SKM-1 (cell line): ENCODE data around the gene ZNF329.

ENCODE experiments used
- DNase-seq: peaks from one replicate; lab custom pipeline; 2025; ENCODE audit not compliant: unreplicated experiment; lab: John Stamatoyannopoulos, UW

Gene ZNF329

DNA sequence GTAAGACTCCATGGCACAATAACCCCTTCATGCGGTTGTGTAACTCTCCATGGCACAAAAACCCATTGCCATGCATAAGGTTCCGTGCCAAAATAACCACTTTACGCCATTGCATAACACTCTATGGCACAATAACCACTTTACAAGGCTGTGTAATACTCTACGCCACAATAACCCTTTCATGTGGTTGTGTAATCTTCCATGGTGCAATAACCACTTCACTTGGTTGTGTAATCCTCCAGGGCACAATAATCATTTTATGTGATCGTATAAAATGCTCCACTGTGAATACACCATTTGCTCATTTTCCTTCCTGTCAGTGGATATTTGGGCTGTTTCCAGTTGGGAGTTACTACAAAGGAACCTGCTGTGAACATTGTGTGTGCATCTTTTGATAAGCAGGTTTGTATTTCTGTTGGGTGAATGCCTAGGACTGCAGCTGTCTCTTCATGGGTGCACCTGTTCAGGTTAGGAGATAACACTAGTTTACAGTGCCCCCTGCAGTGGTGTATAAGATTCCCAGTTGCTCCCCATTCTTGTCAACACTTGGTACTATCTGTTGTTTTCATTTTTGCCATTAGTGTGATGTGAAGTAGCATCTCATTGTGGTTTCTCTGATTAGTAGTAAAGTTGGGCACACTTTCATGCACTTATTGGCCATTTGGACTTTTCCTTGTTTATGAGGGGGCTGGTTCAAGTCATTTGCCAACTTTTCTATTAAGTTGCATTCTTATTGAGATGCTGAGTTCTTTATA lies 31.4 kb downstream of the ZNF329 start:
- no peak for DNase-seq

DNA sequence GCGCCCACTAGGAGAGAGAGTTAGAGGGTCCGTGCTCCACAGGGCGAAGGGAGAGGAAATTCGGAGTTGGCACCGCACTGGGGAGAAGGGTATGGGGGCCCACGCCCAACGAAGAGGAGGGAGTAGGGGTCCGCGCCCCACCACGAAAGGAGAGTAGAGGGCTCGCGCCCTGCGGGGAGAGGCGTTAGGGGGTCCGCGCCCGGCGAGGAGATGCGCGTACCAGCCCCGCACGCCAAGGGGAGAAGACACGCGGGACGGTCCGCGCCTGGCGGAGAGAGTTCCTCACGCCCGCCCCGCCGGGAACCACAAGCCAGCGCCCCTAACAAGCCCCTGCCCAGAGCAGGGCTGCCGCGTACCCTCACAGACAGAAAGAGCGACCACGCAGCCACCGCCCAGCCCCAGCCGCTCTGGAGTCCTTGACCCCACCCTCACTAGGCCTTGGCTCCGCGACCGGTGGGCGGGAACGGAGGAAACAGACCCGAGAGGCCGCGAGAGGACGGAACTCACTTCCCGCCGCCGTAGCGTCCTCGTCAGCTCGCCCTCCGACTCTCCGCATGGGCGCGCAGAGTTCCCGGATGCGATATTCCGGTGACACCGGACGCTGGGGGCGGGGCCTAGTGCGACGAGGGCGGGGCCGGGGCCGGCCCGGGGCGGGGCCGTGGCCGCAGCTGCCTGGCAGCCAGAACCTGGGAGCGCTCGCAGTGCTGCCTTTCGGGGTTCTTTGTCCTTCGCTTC lies 32.6 kb downstream of the ZNF329 start:
- no peak for DNase-seq

DNA sequence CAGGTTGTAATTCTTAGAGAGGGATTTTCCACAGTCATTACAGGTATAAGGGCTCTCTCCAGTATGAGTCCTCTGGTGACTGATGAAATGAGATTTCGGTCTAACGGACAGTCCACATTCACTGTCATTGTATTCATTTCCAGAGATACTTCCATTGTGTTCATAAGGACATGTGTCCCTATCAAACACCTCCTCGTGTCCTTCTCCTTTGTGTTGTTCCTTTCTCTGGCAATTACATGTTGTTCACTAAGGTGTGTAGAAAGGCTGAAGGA lies 42.1 kb downstream of the ZNF329 start:
- no peak for DNase-seq

DNA sequence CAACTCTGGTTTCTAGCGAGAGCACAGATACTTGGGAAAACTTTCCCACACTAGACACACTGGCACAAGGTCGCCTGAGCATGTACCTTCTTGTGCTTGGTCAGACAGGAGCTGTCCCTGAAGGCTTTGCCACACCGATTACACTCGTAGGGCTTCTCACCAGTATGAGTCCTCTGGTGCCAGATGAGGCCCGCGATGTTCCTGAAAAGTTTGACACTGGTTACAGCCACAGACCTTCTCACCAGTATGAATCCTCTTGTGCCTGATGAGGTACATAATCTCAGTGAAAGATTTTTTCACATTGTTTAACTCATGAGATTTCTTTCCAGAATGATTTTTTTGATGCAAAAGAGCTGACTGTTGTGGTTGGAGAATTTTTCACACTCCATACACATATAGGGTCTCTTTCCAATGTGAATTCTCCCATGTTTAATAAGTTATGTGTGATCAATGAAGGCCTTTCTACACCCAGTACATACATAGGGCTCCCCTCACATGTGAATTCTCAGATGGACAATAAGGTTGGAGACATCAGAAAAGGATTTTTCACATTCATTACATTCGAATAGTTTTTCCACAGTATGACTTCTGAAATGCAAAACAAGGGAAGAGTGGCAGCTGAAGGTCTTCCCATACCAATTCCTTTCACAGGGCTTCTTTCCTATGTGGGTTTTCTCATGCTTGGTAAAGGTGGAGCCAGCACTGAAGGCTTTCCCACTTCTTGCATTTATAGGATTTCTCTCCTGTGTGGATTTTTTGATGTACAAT lies 42.6 kb downstream of the ZNF329 start:
- DNase-seq, result no peak

DNA sequence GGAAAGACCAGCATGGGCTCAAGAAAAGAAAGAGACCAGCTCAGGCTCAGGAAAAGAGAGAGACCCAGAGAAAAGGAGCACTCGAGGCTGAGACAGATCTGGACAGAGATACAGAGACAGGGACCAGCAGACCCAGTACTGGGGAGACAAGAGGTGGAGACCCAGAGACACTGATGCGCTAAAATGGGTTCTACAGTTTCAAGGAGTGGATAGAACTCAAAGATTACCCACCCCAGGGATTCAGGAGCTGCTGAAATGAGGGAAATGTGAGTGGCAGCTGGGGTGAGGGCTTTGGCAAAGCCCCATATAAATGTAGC lies 51.9 kb downstream of the ZNF329 start:
- no peak for DNase-seq

DNA sequence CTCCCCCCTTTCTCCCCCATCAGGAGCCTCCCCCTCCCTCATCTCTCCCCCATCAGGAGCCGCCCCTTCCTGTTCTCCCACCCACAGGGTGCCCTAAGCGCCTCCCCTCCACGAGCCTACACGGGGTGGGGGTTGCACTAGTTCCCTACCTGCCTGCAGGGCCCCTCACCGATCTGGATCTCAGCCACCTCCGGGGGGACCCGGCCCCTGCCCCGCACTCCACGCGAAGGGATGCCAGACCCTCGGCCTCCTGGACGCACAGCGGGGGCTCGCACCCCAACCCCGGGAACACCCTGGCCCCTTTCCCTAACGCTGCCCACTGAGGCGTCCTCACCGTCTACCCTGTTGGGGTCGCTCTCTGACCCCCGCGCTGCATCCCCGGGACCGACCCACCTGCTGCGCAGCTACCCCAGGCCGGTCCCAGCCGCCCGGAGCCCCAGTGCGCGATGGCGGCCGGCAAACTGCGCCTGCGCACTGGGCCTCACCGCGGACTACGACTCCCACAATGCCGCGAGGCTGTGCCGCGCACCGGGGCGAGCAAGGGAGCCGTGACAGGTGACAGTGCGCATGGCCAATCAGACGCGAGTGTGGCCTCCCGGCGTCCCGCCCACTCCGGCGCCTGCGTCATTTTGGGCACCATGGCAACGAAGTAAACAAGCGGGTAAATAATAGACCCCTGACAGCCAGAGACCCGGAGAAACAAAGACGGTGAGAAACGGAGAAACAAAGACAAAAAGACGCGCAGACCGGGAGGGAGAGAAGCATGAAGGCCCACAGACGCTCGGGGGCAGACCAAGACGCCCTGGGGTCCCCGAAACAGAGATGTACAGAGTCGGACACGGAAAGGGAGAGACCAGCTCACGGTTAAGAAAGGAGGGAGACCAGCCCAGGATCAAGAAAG lies 52.6 kb downstream of the ZNF329 start, which contains the start of gene ZSCAN18:
ZSCAN18 (minus strand) TSS at position 451 of the 901 bp plus-strand sequence. CDS start 7,964 bp downstream, outside the sequence.
- DNase-seq, result no peak

DNA sequence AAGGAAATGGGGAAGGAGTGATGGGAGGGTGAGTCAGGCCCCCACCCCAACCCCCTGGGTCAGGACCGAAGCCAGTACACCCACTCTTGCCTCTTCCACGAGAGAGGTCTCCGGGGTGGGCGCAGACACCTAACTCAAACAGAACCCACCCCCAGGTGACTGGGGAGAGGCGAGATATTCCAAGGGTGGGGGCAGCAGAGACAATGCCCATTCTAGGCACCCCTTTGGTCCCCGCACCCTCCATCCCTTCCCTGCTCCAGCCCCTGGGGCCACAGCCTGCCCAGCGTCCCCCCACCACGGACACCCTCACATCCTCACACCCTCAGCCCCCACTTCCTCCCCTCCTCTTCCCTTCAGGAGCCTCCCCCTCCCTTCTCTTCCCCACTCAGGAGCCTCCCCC lies 53.2 kb downstream of the ZNF329 start:
- DNase-seq, result no peak

DNA sequence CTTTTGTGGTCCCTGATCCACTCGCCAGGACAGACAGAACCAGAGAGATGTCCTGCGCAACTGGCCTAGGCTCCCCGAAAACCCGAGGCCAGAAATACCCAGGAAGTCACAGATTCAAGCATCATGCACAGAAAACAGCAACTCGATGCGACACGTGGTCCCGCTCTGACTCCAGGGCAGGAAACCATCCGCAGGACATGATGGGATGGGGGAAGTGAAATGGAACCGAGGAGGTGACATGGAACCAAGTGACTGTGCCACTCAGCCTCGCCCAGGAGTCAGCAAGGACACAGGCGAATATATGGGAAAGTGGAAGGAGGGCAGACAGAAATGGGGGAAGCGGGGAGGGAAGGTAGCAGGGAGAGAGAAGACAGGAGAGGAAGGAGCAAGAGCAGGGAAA lies 53.7 kb downstream of the ZNF329 start:
- DNase-seq, result no peak

DNA sequence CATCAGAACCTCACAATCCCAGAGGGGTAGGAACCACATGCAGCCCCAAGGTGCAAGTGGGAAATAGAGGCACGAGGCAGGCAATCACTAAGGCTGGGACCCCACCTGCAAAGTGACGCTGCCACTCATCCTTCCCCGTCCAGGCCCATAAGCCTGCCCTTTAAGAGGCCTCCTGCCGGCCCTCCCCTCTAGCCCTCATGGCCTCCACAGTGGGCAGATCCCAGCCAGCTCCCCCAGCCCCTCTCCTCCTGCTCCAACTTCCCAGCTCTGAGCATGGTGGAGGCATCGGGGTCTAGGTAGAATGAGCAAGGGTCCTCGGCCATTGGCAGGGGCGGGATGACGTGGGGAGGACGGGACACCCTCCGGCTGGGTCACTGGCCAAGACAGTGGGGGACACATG lies 55.3 kb downstream of the ZNF329 start:
- DNase-seq, result no peak

DNA sequence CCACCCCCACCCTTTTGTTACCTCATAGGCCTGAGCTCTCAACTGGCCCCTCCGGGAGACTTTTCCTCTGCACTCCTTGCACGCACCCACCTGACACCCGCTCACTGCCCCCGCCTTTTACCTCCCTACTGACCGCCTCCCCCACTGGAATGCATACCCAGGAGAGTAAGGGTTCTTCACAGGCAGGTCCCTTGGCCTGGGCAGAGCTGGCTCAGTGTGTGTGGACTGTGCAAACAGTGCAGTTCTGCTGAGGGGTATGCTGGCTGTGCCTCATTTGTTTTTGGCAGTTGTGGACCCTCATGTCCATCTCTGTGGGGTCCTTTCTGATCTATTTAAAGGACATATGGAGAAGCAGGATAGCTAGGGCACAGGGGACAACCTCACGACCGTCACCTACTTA lies 57.5 kb downstream of the ZNF329 start:
- DNase-seq, result no peak

DNA sequence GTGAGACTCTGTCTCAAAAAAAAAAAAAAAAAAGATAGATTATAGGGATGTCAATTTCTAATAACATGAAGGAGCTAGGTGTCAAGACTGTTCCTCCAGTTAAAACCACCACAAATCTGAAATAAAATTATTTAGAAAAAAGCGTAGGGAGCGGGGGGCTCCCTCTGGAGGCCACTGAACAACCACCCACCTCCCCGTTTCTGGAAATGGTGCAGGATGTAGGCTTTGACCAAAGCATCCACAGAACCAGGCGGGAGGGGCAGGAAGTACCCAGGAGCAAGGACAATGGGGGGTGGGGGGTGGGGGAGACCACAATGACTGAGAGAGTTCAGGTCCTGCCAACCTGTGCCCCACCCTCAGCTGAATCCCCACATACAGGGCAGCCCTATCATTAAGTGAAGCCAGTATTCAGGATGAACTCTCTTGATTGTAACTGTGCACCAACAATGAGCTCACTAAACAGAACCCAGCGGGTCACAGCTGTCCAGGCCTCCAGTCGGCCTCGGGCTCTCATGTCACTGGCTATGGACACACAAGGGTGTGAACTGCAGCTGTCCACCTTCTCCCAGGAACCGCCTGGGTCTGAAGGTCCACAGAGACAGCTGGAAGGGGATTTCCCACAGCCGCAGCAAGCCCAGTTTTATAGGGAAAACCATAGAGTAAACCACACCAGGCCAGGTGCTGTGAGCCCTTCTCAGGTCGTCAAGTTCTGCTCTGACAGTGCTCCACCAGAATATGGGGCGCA lies 59.2 kb downstream of the ZNF329 start:
- DNase-seq, result no peak

DNA sequence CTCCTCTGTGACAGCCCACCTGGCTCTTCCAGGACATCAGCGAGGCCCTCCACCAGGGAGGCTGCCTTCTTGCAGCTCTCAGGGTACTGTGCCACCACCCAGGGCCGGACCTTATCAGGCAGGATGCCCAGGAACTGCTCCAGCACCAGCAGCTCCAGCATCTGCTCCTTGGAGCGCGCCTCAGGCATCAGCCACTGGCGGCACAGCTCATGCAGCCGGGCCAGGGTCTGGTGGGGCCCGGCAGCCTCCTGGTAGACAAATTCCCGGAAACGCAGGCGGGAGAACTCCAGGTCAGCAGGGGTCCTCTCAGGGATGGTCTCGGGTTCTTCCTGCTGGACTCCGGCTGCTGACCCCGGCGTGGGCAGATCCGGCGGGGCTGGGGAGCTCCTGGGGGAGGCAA lies 60.7 kb downstream of the ZNF329 start:
- no peak for DNase-seq

DNA sequence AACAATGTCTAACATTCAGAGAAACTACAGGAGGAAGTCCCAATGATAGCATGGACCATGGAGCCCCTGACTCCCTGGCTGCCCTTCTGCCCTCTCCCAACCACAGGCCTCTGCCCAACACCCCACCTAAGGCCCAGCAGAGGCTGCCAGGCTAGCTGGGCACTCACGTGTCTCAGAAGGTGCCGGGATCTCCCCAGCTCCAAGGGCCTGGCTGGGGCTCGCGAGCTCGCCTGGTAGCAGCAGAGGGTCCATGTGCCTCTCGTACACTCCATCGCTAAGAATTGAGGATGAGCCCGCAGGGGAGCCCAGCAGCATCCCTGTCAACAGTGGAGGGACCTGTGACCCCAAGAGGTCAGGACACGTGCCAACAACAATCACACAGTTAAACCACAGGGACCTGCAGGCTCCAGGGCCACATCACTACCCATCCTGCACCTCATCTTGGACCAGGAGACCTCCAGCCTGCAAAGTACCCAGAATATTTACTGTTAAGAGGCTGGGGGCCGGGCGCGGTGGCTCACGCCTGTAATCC lies 62.0 kb downstream of the ZNF329 start:
- no peak for DNase-seq

DNA sequence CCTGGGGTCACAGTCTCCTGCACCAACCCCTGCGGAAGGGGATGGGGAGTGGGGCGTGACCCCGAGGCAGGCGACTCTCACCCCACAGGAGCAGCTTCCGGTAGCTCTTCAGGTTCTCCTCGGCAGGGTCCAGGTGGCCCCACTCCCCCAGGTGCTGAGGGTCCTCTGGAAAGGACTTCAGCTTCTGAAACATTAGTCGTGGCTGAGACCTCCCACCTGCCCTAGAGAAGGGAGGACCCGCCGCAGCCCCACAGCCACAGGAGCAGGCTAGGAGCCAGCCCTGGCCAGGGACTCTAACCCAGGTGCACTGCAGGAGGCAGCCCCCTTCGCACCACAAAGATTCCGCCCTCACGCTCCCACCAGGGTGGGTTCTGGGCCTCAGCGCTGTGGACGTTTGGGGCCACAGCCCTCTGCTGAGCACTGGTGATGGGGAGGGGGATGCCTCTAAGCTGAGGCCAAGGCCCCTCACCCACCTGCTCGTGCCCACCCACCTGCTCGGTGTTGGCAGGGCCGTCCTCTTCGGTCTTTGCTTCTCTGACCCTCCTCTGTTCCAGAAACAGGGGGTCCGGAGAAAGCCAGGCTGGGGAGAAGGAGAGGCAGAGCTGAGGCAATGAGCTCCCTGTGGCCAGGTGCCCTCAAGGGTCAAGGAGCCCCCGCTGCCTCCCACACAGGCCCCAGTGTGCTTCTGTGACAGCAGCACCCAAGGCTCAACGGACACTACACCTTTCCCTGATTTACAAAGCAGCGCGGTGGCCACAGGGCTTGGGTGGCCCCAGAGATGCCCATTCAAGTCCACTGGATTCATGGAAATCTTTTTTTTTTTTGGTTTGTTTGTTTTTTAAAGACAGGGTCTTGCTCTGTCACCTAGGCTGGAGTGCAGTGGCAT lies 63.5 kb downstream of the ZNF329 start:
- no peak for DNase-seq

DNA sequence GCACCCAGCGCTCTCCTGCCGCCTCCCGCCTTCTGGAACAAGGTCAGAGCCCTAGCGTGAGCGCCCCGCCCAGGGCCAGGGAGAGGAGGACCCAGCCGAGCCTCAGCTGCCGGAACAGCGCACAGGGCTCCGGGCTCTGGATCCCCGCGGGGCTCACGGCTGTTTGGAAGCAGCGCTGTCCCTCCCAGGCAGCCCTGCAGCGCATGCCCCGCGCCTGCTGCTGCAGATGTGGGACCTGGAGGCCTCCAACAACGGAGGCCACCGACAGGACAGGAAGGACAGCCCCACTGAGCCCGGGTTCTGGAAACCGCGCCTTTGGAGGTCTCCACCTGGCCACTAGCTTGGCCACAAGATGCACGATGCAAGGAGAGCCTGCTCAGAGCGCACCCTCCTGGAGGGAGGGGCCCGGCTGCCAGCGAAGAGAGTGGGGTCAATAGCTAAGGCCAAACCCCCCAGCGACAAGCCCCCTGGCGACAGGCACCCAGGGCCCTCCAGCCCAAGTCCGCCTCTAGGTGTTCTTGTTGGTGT lies 65.2 kb downstream of the ZNF329 start:
- DNase-seq, result no peak

DNA sequence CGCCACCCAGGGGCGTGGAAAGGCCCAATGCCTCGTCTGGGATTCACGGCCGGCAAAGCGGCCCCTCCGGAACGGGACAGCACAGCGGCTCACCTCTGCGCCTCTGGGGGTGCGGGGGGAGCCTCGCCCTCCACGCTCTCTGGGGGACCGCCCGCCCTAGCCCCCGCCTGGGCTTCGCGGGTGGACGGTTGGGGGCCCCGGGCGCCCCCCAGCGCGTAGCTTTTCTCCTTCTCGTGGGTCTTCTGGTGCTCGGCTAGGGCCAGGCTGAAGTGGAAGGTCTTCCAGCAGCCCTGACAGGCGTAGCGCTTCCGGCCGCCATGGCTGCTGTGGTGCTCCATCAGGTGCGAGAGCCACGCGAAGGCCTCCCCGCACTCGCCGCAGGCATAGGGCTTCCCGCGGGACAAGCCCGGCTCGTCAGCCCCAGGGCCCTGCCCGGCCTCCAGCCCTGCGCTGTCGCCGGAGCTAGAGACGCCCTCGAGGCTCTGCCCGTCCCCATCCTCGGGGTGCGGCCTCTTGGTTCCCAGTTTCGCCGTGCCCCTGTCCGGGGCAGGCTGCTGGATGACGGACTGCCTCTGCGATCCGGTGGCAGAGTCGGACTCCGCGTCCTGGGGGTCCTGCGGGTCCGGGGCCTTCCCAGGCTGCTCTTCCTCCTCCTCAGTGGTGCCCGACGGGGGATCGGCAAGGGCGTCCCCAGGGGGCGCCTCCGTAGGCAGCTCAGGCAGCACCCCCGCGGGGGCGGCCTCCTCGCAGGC lies 65.8 kb downstream of the ZNF329 start:
- DNase-seq, result no peak

DNA sequence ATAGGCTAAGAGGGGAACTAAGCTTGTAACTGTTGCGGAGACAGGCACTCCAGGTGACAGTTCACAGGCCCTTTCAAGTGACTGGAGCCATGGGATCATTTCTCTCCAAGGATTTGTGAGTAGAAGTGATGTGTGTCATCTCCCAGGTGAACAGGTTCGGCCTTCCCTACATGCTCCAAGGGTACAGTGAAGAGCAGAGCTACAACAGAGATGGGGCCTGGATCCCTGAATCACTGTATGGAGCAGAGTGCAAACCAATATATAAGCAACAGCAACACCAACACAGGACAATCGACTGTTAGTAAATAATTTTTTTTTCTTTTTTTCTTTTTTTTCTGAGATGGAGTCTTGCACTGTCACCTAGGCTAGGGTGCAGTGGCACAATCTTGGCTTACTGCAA lies 67.6 kb downstream of the ZNF329 start:
- no peak for DNase-seq

DNA sequence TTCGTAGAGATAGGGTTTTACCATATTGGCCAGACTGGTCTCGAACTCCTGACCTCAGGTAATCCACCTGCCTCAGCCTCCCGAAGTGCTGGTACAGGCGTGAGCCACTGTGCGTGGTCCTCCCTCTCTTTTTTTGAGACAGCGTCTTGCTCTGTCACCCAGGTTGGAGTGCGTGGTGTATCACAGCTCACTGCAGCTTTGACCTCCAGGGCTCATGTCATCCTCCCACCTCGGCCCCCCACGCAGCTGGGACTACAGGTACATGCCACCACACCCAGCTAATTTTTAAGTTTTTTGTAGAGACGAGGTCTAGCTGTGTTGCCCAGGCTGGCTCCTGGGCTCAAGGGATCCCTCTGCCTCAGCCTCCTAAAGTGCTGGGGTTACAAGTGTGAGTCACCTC lies 70.8 kb downstream of the ZNF329 start:
- DNase-seq, result no peak
